ENCODE data around the gene HYAL3.

DNA sequence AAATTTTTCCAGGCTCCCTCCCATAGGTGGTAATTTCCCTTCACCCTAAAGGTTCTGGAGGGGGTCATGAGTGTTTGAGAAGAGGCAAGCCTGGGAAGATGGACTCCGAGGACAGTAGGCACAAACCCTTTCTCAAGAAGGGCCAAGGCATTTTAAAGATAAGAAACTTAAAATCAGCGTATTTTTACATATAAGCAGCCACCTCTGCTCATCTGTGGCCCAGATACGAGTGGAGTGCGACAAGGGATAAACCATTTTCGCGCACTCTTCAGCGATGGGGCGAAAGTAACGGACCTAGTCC is 40.9 kb upstream of the HYAL3 start:
- TF ChIP-seq, protein P1, sequence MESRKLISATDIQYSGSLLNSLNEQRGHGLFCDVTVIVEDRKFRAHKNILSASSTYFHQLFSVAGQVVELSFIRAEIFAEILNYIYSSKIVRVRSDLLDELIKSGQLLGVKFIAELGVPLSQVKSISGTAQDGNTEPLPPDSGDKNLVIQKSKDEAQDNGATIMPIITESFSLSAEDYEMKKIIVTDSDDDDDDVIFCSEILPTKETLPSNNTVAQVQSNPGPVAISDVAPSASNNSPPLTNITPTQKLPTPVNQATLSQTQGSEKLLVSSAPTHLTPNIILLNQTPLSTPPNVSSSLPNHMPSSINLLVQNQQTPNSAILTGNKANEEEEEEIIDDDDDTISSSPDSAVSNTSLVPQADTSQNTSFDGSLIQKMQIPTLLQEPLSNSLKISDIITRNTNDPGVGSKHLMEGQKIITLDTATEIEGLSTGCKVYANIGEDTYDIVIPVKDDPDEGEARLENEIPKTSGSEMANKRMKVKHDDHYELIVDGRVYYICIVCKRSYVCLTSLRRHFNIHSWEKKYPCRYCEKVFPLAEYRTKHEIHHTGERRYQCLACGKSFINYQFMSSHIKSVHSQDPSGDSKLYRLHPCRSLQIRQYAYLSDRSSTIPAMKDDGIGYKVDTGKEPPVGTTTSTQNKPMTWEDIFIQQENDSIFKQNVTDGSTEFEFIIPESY (CRISPR knock-in tag; IDR thresholded peaks at IDR 0.05) = no peak
- no peak for TF ChIP-seq ZNF274 (CRISPR knock-in tag; IDR thresholded peaks at IDR 0.05)
- no peak for TF ChIP-seq ZKSCAN1 (IDR thresholded peaks at IDR 0.05; ENCODE audit: low read length)
- no peak for TF ChIP-seq ZNF331 (CRISPR knock-in tag; IDR thresholded peaks at IDR 0.05)
- TF ChIP-seq ATF1 (CRISPR knock-in tag; IDR thresholded peaks at IDR 0.05) = no peak
- TF ChIP-seq, protein P2, sequence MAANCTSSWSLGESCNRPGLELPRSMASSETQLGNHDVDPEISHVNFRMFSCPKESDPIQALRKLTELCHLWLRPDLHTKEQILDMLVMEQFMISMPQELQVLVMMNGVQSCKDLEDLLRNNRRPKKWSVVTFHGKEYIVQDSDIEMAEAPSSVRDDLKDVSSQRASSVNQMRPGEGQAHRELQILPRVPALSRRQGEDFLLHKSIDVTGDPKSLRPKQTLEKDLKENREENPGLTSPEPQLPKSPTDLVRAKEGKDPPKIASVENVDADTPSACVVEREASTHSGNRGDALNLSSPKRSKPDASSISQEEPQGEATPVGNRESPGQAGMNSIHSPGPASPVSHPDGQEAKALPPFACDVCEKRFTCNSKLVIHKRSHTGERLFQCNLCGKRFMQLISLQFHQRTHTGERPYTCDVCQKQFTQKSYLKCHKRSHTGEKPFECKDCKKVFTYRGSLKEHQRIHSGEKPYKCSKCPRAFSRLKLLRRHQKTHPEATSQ (CRISPR knock-in tag; IDR thresholded peaks at IDR 0.05; ENCODE audit: borderline replicate concordance) = no peak
- TF ChIP-seq POLR2AphosphoS5 (IDR thresholded peaks at IDR 0.05; ENCODE audit: low read depth, low read length) = no peak
- TF ChIP-seq NR2C2 (CRISPR knock-in tag; IDR thresholded peaks at IDR 0.05; ENCODE audit: borderline replicate concordance) = no peak
- TF ChIP-seq RNF2 (conservative IDR thresholded peaks at IDR 0.05; ENCODE audit: low read depth) = no peak
- no peak for TF ChIP-seq MZF1 (CRISPR knock-in tag; IDR thresholded peaks at IDR 0.05; ENCODE audit: borderline replicate concordance)
- TF ChIP-seq, protein P3, sequence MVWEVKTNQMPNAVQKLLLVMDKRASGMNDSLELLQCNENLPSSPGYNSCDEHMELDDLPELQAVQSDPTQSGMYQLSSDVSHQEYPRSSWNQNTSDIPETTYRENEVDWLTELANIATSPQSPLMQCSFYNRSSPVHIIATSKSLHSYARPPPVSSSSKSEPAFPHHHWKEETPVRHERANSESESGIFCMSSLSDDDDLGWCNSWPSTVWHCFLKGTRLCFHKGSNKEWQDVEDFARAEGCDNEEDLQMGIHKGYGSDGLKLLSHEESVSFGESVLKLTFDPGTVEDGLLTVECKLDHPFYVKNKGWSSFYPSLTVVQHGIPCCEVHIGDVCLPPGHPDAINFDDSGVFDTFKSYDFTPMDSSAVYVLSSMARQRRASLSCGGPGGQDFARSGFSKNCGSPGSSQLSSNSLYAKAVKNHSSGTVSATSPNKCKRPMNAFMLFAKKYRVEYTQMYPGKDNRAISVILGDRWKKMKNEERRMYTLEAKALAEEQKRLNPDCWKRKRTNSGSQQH (CRISPR knock-in tag; IDR thresholded peaks at IDR 0.05; ENCODE audit: low read depth) = no peak
- TF ChIP-seq, protein P4, sequence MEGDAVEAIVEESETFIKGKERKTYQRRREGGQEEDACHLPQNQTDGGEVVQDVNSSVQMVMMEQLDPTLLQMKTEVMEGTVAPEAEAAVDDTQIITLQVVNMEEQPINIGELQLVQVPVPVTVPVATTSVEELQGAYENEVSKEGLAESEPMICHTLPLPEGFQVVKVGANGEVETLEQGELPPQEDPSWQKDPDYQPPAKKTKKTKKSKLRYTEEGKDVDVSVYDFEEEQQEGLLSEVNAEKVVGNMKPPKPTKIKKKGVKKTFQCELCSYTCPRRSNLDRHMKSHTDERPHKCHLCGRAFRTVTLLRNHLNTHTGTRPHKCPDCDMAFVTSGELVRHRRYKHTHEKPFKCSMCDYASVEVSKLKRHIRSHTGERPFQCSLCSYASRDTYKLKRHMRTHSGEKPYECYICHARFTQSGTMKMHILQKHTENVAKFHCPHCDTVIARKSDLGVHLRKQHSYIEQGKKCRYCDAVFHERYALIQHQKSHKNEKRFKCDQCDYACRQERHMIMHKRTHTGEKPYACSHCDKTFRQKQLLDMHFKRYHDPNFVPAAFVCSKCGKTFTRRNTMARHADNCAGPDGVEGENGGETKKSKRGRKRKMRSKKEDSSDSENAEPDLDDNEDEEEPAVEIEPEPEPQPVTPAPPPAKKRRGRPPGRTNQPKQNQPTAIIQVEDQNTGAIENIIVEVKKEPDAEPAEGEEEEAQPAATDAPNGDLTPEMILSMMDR (CRISPR knock-in tag; IDR thresholded peaks at IDR 0.05) = no peak
- no peak for TF ChIP-seq ELF1 (CRISPR knock-in tag; IDR thresholded peaks at IDR 0.05)
- TF ChIP-seq ZNF121 (CRISPR knock-in tag; IDR thresholded peaks at IDR 0.05) = no peak
